Fibroblast of lung (primary cell): ENCODE measurements around the gene CARMIL1.

Experiments
- CTCF ChIP-seq, 2 donors: IDR thresholded peaks in 1 of 2; conservative IDR thresholded peaks in 1 of 2; 1 replicate in 1 of 2; 2 replicates in 1 of 2; pipeline ENCODE4 v1.5.1; 2011 to 2012; ENCODE audit warnings: low read length in 2 of 2, control low read depth in 1 of 2, inconsistent platforms in 1 of 2, low read depth in 1 of 2, mild to moderate bottlenecking in 1 of 2
- EZH2 ChIP-seq: IDR thresholded peaks from 2 replicates; pipeline ENCODE4 v1.5.1; 2012; ENCODE audit warnings: low read length, control low read depth, mild to moderate bottlenecking; ENCODE audit errors: missing control alignments

DNA sequence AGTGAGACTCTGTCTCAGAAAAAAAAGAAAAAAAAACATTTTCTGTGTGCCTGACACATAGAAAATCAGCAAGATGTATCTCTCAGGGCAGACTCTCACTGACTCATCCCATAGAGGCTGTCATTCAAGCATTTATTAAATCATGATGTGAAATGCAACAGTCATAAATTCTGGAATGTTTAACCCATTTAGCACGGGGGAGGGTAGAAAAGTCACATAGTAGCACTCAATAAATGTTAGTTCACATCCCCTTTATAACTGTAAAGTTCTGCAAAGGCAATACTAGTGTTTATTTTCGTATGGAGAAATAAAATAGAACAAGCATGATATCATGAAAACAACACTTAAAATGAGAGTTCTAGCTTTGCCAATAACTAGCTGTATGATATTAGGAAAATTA, 15.5 kb upstream of the CARMIL1 start:
- TF ChIP-seq EZH2 (no peak), CTCF (conservative IDR thresholded peaks at IDR 0.05 in 1 of 2, IDR thresholded peaks at IDR 0.05 in 1 of 2; ENCODE audit: low read depth in 1 of 2, low read length in 2 of 2) (no peak)
